OCI-LY1 (cell line): ENCODE data around the gene IFT27.
A peak's percentile ranks its signal among the peaks of the same experiment; 100 is the strongest.

Source experiments
- H2AFZ ChIP-seq: fragments of 200-600 bp; sonication (generic), shearing (Covaris generic); 2 replicates; pipeline ENCODE4 v1.6.0; 2014; ENCODE audit warnings: antibody characterized with exemption, mild to moderate bottlenecking, low read length
- H3F3A ChIP-seq: fragments of 200-600 bp; sonication (generic), shearing (Covaris generic); 2 replicates; pipeline ENCODE4 v1.6.0; 2014; ENCODE audit warnings: mild to moderate bottlenecking, antibody characterized with exemption, low read length, moderate library complexity; ENCODE audit not compliant: insufficient read depth
- H3K27ac ChIP-seq: fragments of 200-600 bp; sonication (generic); 2 replicates; pipeline ENCODE4 v1.5.1; 2014; ENCODE audit warnings: low read length, mixed run types, mild to moderate bottlenecking, low read depth; ENCODE audit not compliant: poor library complexity, severe bottlenecking
- H3K27me3 ChIP-seq: fragments of 200-600 bp; sonication (generic); 2 replicates; pipeline ENCODE4 v1.6.0; 2014; ENCODE audit warnings: antibody characterized with exemption, mild to moderate bottlenecking, low read length, moderate library complexity; ENCODE audit not compliant: insufficient read depth
- H3K36me3 ChIP-seq: fragments of 200-600 bp; sonication (generic); 2 replicates; pipeline ENCODE4 v1.6.1; 2014; ENCODE audit warnings: mild to moderate bottlenecking, antibody characterized with exemption, low read length, moderate library complexity, mixed read lengths; ENCODE audit not compliant: insufficient read depth
- H3K4me1 ChIP-seq: fragments of 200-600 bp; sonication (generic); 2 replicates; pipeline ENCODE4 v1.5.1; 2014; ENCODE audit warnings: mild to moderate bottlenecking, low read length, moderate library complexity; ENCODE audit not compliant: insufficient read depth, severe bottlenecking
- H3K4me2 ChIP-seq: fragments of 200-600 bp; sonication (generic), shearing (Covaris generic); 2 replicates; pipeline ENCODE4 v1.6.1; 2014; ENCODE audit warnings: low read length
- H3K4me3 ChIP-seq: fragments of 200-600 bp; sonication (generic); 2 replicates; pipeline ENCODE4 v1.5.1; 2014; ENCODE audit warnings: low read length, low read depth, mild to moderate bottlenecking, mixed read lengths; ENCODE audit not compliant: poor library complexity, severe bottlenecking
- H3K79me2 ChIP-seq: fragments of 200-600 bp; shearing (Covaris generic); 2 replicates; pipeline ENCODE4 v1.6.1; 2016; ENCODE audit warnings: mixed run types, low read length, mixed read lengths; ENCODE audit not compliant: insufficient read depth
- H3K9ac ChIP-seq: fragments of 200-600 bp; sonication (generic), shearing (Covaris generic); 2 replicates; pipeline ENCODE4 v1.6.1; 2014; ENCODE audit warnings: mild to moderate bottlenecking, low read length, mixed read lengths
- H3K9me2 ChIP-seq: fragments of 200-600 bp; sonication (generic), shearing (Covaris generic); 2 replicates; pipeline ENCODE4 v1.6.1; 2014; ENCODE audit warnings: low read depth, mild to moderate bottlenecking, low read length, mixed read lengths
- H3K9me3 ChIP-seq: fragments of 200-600 bp; shearing (Covaris generic); 2 replicates; pipeline ENCODE4 v1.6.1; 2014; ENCODE audit warnings: low read length, mixed read lengths
- H4K20me1 ChIP-seq: fragments of 200-600 bp; sonication (generic), shearing (Covaris generic); 2 replicates; pipeline ENCODE4 v1.6.0; 2016; ENCODE audit warnings: mild to moderate bottlenecking, low read length; ENCODE audit not compliant: insufficient read depth
- EZH2 ChIP-seq: fragments of 200-600 bp; sonication (generic), shearing (Covaris generic); IDR thresholded peaks from 2 replicates; pipeline ENCODE4 v1.8.0; 2017; ENCODE audit warnings: borderline replicate concordance, mixed run types, mild to moderate bottlenecking, antibody characterized with exemption, low read length, moderate library complexity, mixed read lengths
- TF ChIP-seq, protein P1 (sequence below): fragments of 200-600 bp; sonication (generic), shearing (Covaris generic); IDR thresholded peaks from 2 replicates; pipeline ENCODE4 v1.5.1; 2017; ENCODE audit warnings: mild to moderate bottlenecking, antibody characterized with exemption, low read length, moderate library complexity, mixed read lengths

Gene IFT27, protein sequence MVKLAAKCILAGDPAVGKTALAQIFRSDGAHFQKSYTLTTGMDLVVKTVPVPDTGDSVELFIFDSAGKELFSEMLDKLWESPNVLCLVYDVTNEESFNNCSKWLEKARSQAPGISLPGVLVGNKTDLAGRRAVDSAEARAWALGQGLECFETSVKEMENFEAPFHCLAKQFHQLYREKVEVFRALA

DNA sequence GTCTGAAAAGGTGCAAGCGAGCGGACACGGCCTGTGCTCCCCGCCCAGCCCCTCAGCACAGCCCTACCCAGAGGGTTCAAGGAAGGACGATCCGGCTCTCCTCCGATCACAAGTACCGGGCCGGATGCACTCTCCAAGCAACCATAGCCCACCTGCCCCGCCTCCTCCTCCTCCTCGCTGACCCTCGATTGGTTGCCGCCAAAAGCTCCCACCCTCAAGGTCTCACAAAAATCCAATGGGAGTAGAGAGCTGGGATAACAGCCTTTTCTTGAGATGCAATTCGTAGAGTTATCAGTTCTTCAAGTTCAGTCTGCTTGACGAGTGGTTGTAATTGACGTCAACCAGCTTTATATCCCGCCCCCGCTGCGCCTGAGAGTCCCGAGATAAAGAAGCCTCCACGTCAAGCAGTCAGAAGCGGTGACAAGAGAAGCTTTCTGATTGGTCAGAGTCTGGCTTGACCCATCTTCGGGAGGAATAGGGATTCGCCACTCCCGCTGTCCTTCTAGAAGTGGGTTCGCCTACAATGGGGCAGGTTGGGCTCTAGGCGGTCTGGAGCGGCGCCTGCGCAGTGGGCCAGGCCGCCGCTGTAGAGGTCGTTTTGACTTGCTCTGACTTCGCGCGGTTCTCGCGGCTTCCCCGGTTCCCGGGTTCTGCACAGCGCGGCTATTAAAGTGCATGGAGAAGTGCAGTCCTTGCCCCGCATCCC lies at the start of gene IFT27:
Gene IFT27 (minus strand): TSS at position 156 of the 706 bp plus-strand sequence. CDS start 412 bp downstream, outside the sequence.
- H3K36me3 ChIP-seq, result no peaks in the 10 kb centered on the region; the same call in 1 of the 2 replicates
- H4K20me1 ChIP-seq, result no peaks in the 10 kb centered on the region
- peak within 1 kb of the TSS; percentile 70 for H3K4me3 ChIP-seq
- no peaks in the 10 kb centered on the region; the same call in 1 of the 2 replicates for H3K27me3 ChIP-seq
- H3K9me3 ChIP-seq, result no peaks in the 10 kb centered on the region
- H3K9me2 ChIP-seq, result no peaks in the 10 kb centered on the region
- H3K4me2 ChIP-seq, result peak within 1 kb of the TSS; percentile 86
- no peak within 1 kb of the TSS for H3K27ac ChIP-seq
- H3K4me1 ChIP-seq, result peaks cover 16% of the 10 kb centered on the region
- no peaks in the 10 kb centered on the region for H3F3A ChIP-seq
- H3K79me2 ChIP-seq, result no peaks in the 10 kb centered on the region
- H3K9ac ChIP-seq, result peak within 1 kb of the TSS; percentile 68
- H2AFZ ChIP-seq, result peak within 1 kb of the TSS; percentile 77
- TF ChIP-seq EZH2, result no peak
- TF ChIP-seq, protein P1, sequence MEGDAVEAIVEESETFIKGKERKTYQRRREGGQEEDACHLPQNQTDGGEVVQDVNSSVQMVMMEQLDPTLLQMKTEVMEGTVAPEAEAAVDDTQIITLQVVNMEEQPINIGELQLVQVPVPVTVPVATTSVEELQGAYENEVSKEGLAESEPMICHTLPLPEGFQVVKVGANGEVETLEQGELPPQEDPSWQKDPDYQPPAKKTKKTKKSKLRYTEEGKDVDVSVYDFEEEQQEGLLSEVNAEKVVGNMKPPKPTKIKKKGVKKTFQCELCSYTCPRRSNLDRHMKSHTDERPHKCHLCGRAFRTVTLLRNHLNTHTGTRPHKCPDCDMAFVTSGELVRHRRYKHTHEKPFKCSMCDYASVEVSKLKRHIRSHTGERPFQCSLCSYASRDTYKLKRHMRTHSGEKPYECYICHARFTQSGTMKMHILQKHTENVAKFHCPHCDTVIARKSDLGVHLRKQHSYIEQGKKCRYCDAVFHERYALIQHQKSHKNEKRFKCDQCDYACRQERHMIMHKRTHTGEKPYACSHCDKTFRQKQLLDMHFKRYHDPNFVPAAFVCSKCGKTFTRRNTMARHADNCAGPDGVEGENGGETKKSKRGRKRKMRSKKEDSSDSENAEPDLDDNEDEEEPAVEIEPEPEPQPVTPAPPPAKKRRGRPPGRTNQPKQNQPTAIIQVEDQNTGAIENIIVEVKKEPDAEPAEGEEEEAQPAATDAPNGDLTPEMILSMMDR, result no peak

DNA sequence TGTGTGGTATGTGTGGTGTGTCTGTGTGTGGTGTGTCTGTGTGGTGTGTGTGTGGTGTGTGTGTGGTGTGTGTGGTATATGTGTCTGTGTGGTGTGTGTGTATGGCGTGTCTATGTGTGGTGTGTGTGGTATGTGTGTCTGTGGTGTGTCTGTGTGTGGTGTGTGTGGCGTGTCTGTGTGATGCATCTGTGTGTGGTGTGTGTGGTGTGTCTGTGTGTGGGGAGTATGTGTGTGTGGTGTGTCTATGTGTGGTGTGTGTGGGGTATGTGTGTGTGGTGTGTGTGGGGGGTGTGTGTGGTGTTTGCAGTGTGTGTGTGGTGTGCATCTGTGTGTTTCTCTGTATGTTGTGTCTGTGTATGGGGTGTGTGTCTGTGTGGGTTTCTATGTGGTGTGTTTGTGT lies 48.7 kb upstream of the IFT27 start:
- no peaks in the 10 kb centered on the region for H4K20me1 ChIP-seq
- H3K4me1 ChIP-seq, result no peaks in the 10 kb centered on the region
- no peak overlapping the region for H3K4me2 ChIP-seq
- no peaks in the 10 kb centered on the region for H3K79me2 ChIP-seq
- H3F3A ChIP-seq, result no peaks in the 10 kb centered on the region
- no peak overlapping the region for H3K9ac ChIP-seq
- peaks cover 9% of the 10 kb centered on the region; the same call in 1 of the 2 replicates for H3K27me3 ChIP-seq
- no peak overlapping the region for H3K27ac ChIP-seq
- H3K4me3 ChIP-seq, result no peak overlapping the region
- H2AFZ ChIP-seq, result no peak overlapping the region
- no peaks in the 10 kb centered on the region for H3K9me3 ChIP-seq
- no peaks in the 10 kb centered on the region for H3K36me3 ChIP-seq
- H3K9me2 ChIP-seq, result no peaks in the 10 kb centered on the region
- TF ChIP-seq, protein P1, result no peak
- TF ChIP-seq EZH2, result no peak

DNA sequence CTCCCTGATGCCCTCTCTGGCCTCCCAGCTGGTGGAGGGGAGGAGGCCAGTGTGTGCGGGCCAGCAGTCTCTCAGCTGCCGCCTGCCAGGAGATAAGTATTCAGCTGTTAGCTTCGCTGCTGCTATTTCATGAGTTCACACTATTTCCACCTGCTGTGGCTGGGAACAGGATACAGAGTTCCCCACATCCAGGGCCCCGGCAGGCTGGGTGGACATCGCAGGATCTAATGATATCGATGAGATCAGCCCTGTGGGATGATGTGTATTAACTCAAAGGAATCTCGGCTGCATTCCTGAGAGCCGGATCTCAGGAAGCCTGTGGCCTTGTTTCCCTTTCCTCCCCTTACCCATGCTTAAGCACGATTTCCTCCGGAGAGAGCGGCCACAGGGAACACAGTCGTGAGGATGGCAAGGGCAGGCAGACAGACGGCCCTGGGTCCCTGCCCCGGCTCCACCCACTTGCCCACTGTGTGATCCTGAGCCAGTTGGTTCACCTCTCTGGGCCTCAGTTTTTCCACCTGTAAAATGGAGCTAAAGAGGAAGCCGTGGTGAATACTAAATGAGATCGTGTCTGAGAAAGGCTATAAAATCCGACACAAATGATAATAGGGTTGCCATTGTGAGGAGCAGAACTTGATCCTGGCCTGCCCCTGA lies 47.4 kb upstream of the IFT27 start:
- TF ChIP-seq EZH2, result no peak
- TF ChIP-seq, protein P1, result no peak
- no peak overlapping the region for H3K27ac ChIP-seq
- peaks cover 11% of the 10 kb centered on the region; the same call in 1 of the 2 replicates for H3K27me3 ChIP-seq
- no peak overlapping the region for H2AFZ ChIP-seq
- no peaks in the 10 kb centered on the region for H3K9me3 ChIP-seq
- no peaks in the 10 kb centered on the region for H3F3A ChIP-seq
- no peak overlapping the region for H3K9ac ChIP-seq
- H3K4me2 ChIP-seq, result no peak overlapping the region
- H3K4me1 ChIP-seq, result no peaks in the 10 kb centered on the region
- no peaks in the 10 kb centered on the region for H4K20me1 ChIP-seq
- H3K36me3 ChIP-seq, result no peaks in the 10 kb centered on the region
- no peaks in the 10 kb centered on the region for H3K79me2 ChIP-seq
- no peaks in the 10 kb centered on the region for H3K9me2 ChIP-seq
- H3K4me3 ChIP-seq, result no peak overlapping the region
